Activated CD4-positive, alpha-beta T cell treated with anti-CD3 and anti-CD28 coated beads, Interleukin-2, amount 10 ng/mL, durations not matched to agents 7 days and 5 days (primary cell): ENCODE measurements around the gene ECE2. TPM values are rescaled to one million over a fixed set of nuclear protein-coding genes. Genes with fewer than 3 reads are reported as not detected.
A peak's percentile ranks its signal among the peaks of the same experiment; 100 is the strongest.

ENCODE experiments used
- CTCF ChIA-PET: fragments of 350-600 bp; sonication (Branson Sonifier 250); formaldehyde crosslinking; loops from one replicate; lab custom pipeline; 2021; ENCODE audit warnings: antibody characterized with exemption; lab: Charles Lee
- POLR2A ChIA-PET: fragments of 350-600 bp; sonication (Branson Sonifier 250); formaldehyde crosslinking; loops from one replicate; lab custom pipeline; 2021; ENCODE audit warnings: antibody characterized with exemption; lab: Charles Lee
- DNase-seq: peaks from one replicate; pipeline ENCODE4 v3.0.0-alpha.2; 2020
- H3K27ac Mint-ChIP-seq: one replicate; pipeline ENCODE4 v1.8.0; 2021; ENCODE audit warnings: mild to moderate bottlenecking, moderate library complexity, mixed read lengths
- H3K27me3 Mint-ChIP-seq: one replicate; pipeline ENCODE4 v1.8.0; 2021; ENCODE audit warnings: mixed read lengths
- H3K36me3 Mint-ChIP-seq: one replicate; pipeline ENCODE4 v1.8.0; 2021; ENCODE audit warnings: low read depth, mixed read lengths
- H3K4me1 Mint-ChIP-seq: one replicate; pipeline ENCODE4 v1.8.0; 2021; ENCODE audit warnings: mixed read lengths
- H3K4me3 Mint-ChIP-seq: one replicate; pipeline ENCODE4 v1.8.0; 2021; ENCODE audit warnings: mild to moderate bottlenecking, moderate library complexity, mixed read lengths
- H3K9me3 Mint-ChIP-seq: one replicate; pipeline ENCODE4 v1.8.0; 2021; ENCODE audit warnings: mixed read lengths
- total RNA-seq, 2 experiments: library from RNA; stranded (reverse); gene quantifications; one replicate each; pipeline ENCODE4 v1.2.3, GENCODE V29; 2021

The ECE2 gene
- total RNA-seq, 2 experiments from 2014 or later, result not detected

GRCh38 chr3:184291044-184291737, 15.4 kb downstream of the ECE2 start:
- POLR2A ChIA-PET, result no interaction called here
- Mint-ChIP-seq H3K4me3 (no peak overlapping the region), H3K27me3 (peaks cover 4% of the 10 kb centered on the region), H3K4me1 (peaks cover 4% of the 10 kb centered on the region), H3K9me3 (no peaks in the 10 kb centered on the region), H3K27ac (no peak overlapping the region), H3K36me3 (no peaks in the 10 kb centered on the region)
- DNase-seq, result no peak
- CTCF ChIA-PET, result interaction anchor here (0.6 kb wide), 1 partner anchor 88 kb away, joined by 3 read pairs; no protein-coding TSS in a partner anchor

- no peak overlapping the region for H3K27ac Mint-ChIP-seq
- H3K4me3 Mint-ChIP-seq, result no peak overlapping the region
- H3K9me3 Mint-ChIP-seq, result no peaks in the 10 kb centered on the region
- ChIA-PET POLR2A (no interaction called here), CTCF (interaction anchor here (0.7 kb wide), 1 partner anchor 64 kb away, joined by 5 read pairs; no protein-coding TSS in a partner anchor)
- H3K27me3 Mint-ChIP-seq, result peaks cover 2% of the 10 kb centered on the region
- peaks cover 4% of the 10 kb centered on the region for H3K4me1 Mint-ChIP-seq
- no peak for DNase-seq
- H3K36me3 Mint-ChIP-seq, result no peaks in the 10 kb centered on the region
Observed at GRCh38 chr3:184291738-184292445, 16.1 kb downstream of the ECE2 start.

GRCh38 chr3:184295771-184296170, 19.9 kb downstream of the ECE2 start:
- no peaks in the 10 kb centered on the region for H3K27me3 Mint-ChIP-seq
- no peak overlapping the region for H3K4me3 Mint-ChIP-seq
- H3K27ac Mint-ChIP-seq, result no peak overlapping the region
- ChIA-PET POLR2A (no interaction called here), CTCF (no interaction called here)
- H3K4me1 Mint-ChIP-seq, result peaks cover 21% of the 10 kb centered on the region
- no peaks in the 10 kb centered on the region for H3K9me3 Mint-ChIP-seq
- peaks cover 12% of the 10 kb centered on the region for H3K36me3 Mint-ChIP-seq
- no peak for DNase-seq

- Mint-ChIP-seq H3K36me3 (peaks cover 18% of the 10 kb centered on the region), H3K4me3 (no peak overlapping the region), H3K9me3 (no peaks in the 10 kb centered on the region), H3K27me3 (no peaks in the 10 kb centered on the region), H3K4me1 (peaks cover 25% of the 10 kb centered on the region), H3K27ac (no peak overlapping the region)
- no peak for DNase-seq
- ChIA-PET CTCF (interaction anchor here (0.6 kb wide), 1 partner anchor 215 kb away, joined by 4 read pairs; no protein-coding TSS in a partner anchor), POLR2A (no interaction called here)
Observed at GRCh38 chr3:184296616-184297015, 20.8 kb downstream of the ECE2 start.

- CTCF ChIA-PET, result interaction anchor here (0.9 kb wide), 1 partner anchor 15 kb away, joined by 8 read pairs; no protein-coding TSS in a partner anchor
Observed at GRCh38 chr3:184298759-184299487, 23.1 kb downstream of the ECE2 start, which contains the start of gene PSMD2. Gene PSMD2 (plus strand): TSS chr3:184299241. CDS start chr3:184299267, 26 bp downstream.

GRCh38 chr3:184299488-184300377, 23.9 kb downstream of the ECE2 start:
- Mint-ChIP-seq H3K27me3 (no peaks in the 10 kb centered on the region), H3K36me3 (peaks cover 44% of the 10 kb centered on the region), H3K27ac (peak overlapping the region; percentile 84), H3K9me3 (no peaks in the 10 kb centered on the region), H3K4me1 (peaks cover 31% of the 10 kb centered on the region), H3K4me3 (peak overlapping the region; percentile 95)
- ChIA-PET CTCF (interaction anchor here (0.9 kb wide), 2 partner anchors 11 to 16 kb away, joined by 3 to 8 read pairs; no protein-coding TSS in a partner anchor), POLR2A (no interaction called here)
- no peak for DNase-seq

More at GRCh38 chr3:184298759-184299487, 23.1 kb downstream of the ECE2 start, which contains the start of gene PSMD2:
- peak within 1 kb of the TSS; percentile 95 for H3K4me3 Mint-ChIP-seq
- H3K9me3 Mint-ChIP-seq, result no peaks in the 10 kb centered on the region
- no peaks in the 10 kb centered on the region for H3K27me3 Mint-ChIP-seq
- H3K36me3 Mint-ChIP-seq, result peaks cover 37% of the 10 kb centered on the region
- POLR2A ChIA-PET, result no interaction called here
- peak within 1 kb of the TSS; percentile 88 for H3K27ac Mint-ChIP-seq
- DNase-seq, result peak; percentile 99
- H3K4me1 Mint-ChIP-seq, result peaks cover 28% of the 10 kb centered on the region

- ChIA-PET CTCF (interaction anchor here (0.9 kb wide), 2 partner anchors 11 to 19 kb away, joined by 3 to 5 read pairs; no protein-coding TSS in a partner anchor), POLR2A (no interaction called here)
- H3K36me3 Mint-ChIP-seq, result peaks cover 47% of the 10 kb centered on the region
- DNase-seq, result no peak
- no peaks in the 10 kb centered on the region for H3K27me3 Mint-ChIP-seq
- no peak overlapping the region for H3K27ac Mint-ChIP-seq
- H3K4me1 Mint-ChIP-seq, result peaks cover 33% of the 10 kb centered on the region
- no peaks in the 10 kb centered on the region for H3K9me3 Mint-ChIP-seq
- peak overlapping the region; percentile 95 for H3K4me3 Mint-ChIP-seq
Observed at GRCh38 chr3:184300378-184300720, 24.5 kb downstream of the ECE2 start.

GRCh38 chr3:184305577-184305976, 29.8 kb downstream of the ECE2 start:
- DNase-seq, result no peak
- Mint-ChIP-seq H3K36me3 (peaks cover 75% of the 10 kb centered on the region), H3K27me3 (no peaks in the 10 kb centered on the region), H3K9me3 (no peaks in the 10 kb centered on the region), H3K4me1 (peaks cover 14% of the 10 kb centered on the region), H3K4me3 (no peak overlapping the region), H3K27ac (no peak overlapping the region)
- CTCF ChIA-PET, result no interaction called here
- POLR2A ChIA-PET, result no interaction called here

- no peak for DNase-seq
- ChIA-PET POLR2A (no interaction called here), CTCF (no interaction called here)
- Mint-ChIP-seq H3K9me3 (no peaks in the 10 kb centered on the region), H3K4me3 (no peak overlapping the region), H3K36me3 (peaks cover 69% of the 10 kb centered on the region), H3K27ac (no peak overlapping the region), H3K27me3 (no peaks in the 10 kb centered on the region), H3K4me1 (peaks cover 10% of the 10 kb centered on the region)
Observed at GRCh38 chr3:184306341-184306972, 30.6 kb downstream of the ECE2 start.

- no peak for DNase-seq
- H3K27me3 Mint-ChIP-seq, result no peaks in the 10 kb centered on the region
- H3K36me3 Mint-ChIP-seq, result peaks cover 56% of the 10 kb centered on the region
- POLR2A ChIA-PET, result no interaction called here
- H3K9me3 Mint-ChIP-seq, result no peaks in the 10 kb centered on the region
- no peak overlapping the region for H3K27ac Mint-ChIP-seq
- H3K4me3 Mint-ChIP-seq, result no peak overlapping the region
- CTCF ChIA-PET, result no interaction called here
- peaks cover 6% of the 10 kb centered on the region for H3K4me1 Mint-ChIP-seq
Observed at GRCh38 chr3:184307915-184308314, 32.1 kb downstream of the ECE2 start.

GRCh38 chr3:184308744-184309143, 32.9 kb downstream of the ECE2 start:
- DNase-seq, result no peak
- Mint-ChIP-seq H3K4me3 (no peak overlapping the region), H3K9me3 (no peaks in the 10 kb centered on the region), H3K4me1 (peaks cover 6% of the 10 kb centered on the region), H3K27me3 (no peaks in the 10 kb centered on the region), H3K36me3 (peaks cover 49% of the 10 kb centered on the region), H3K27ac (no peak overlapping the region)
- ChIA-PET POLR2A (no interaction called here), CTCF (no interaction called here)
